NCI-H1417 treated with DMSO at 0.1 percent for 48 hours (cell line): Measurements from ENCODE around the gene THRAP3.
"Not testable (repeated sequence)": the region's sequence is repeated elsewhere in the genome, so short reads cannot be mapped to it uniquely, and the experiment has no call there.

Experiments
- DNase-seq: peaks from one replicate; lab custom pipeline; 2025; lab: John Stamatoyannopoulos, UW

THRAP3 gene

DNA sequence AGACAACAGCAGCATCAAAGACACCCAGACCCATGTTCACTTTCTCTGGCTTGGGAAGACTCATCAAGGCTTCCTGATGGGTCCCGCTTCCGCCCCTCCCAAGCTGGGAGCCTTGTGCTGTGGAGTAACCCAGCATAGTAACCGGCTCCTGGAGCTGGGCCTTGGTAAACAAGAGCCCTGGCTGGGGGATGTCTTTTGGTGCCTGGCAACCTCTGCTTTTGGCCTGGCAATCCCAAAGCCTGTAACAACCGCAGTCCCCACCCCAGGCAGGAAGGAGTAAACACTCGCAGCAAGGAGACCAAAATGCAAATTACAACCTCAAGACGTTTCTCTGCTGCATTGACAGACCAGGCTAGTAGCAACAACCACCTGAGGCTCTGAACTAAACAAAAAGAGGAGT lies 16.9 kb upstream of the THRAP3 start:
- DNase-seq = no peak

DNA sequence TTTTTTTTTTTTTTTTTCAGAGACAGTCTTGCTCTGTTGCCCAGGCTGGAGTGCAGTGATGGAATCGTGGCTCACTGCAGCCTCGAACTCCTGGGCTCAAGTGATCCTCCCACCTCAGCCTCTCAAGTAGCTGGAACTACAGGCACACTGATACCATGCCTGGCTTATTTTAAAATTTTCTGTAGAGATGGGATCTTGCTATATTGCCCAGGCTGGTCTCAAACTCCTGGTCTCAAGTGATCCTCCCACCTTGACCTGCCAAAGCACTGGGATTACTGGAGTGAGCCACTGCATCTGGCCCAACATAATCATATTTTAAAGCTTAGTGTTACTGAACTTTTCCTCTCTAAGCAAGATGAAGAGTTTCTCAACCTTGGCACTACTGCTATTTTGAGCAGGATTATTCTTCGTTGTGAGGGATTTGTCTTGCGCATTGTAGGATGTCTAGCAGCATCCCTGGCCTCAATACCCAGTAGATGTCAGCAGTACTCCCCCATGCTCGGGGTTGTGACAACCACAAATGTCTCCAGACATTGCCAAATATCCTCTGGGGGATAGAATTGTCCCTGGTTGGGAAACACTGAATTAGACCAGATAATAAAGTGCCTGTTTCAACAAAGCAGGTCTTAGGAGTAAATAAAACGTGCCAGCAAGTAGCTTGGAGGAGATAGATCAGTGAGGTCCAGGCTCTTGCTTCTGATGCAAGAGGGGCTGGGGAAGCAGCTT lies 15.1 kb upstream of the THRAP3 start:
- DNase-seq = no peak

- no peak for DNase-seq
These were observed 12.9 kb upstream of the THRAP3 start for GRCh38 chr1:36211307-36211706.

DNA sequence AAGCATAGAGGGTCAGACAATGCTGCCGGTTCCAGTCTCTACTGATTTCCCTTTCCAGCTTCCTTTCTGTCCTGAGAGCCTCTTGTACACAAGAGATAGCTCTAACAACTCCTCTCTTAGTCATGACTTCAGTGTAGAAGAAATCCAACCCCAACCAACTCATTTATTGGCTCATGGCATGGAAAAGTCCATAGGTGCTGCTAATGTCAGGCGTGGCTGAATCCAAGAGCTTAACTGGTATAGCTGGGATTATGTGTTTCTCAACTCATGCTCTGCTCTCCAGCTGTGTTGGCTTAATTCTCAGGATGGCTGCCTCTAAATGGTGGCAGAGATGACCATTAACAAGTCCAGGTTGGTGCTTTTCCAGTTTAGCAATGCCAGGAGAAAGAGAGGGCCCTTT lies 12.4 kb upstream of the THRAP3 start:
- DNase-seq = no peak

- no peak for DNase-seq
These were observed 11.5 kb upstream of the THRAP3 start for GRCh38 chr1:36212782-36213181.

DNA sequence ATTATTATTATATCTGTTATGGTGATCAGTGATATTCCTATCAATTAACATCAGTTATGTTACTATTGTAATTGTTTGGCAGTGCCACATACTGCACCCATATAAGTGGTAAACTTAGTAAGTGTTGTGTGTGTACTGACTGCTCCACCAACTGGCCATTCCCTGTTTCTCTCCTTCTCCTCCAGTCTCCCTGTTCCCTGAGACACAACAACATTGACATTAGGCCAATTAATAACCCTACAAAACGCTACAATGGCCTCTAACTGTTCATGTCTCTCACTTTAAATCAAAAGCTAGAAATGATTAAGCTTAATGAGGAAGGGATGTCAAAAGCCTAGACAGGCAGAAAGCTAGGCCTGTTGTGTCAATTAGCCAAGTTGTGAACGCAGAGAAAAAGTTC lies 6.6 kb upstream of the THRAP3 start:
- no peak for DNase-seq

GRCh38 chr1:36221901-36222300 lies 2.3 kb upstream of the THRAP3 start:
- DNase-seq = not testable (repeated sequence)

- DNase-seq = no peak
These were observed 1.5 kb upstream of the THRAP3 start for GRCh38 chr1:36222481-36223380.

DNA sequence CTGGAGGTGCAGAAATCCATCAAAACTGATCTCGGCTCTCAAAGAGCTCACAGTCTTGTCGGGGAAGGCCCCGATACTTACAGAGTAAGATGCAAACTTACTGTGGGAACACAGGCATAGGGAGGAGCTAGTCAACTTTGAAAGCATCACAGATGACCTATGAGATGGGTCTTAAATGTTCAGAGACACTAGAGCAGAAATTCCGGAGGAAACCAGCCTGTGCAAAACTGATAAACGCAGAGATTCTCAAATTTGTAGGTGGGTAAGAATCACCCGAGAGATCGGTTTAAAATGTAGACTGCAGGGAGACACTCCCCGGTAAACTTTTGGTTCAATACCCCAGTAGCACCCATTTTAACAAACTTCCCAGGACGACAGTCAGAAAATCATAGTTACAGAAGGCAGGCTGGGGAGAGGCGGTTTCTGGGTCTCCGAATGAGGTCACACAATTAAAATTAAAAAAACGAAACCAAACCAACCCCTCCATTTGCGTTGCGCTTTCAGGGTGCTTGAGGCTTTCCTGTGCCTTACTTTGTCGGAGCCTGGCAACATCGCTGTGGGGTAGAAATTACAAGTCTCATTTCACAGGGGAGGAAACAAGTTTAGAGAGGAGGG lies 755 bp upstream of the THRAP3 start:
- DNase-seq = no peak

GRCh38 chr1:36224537-36225282 lies 467 bp downstream of the THRAP3 start:
- DNase-seq = peak; percentile 26

GRCh38 chr1:36225283-36225899 lies 1.1 kb downstream of the THRAP3 start:
- DNase-seq = no peak

- DNase-seq = not testable (repeated sequence)
These were observed 6.0 kb downstream of the THRAP3 start for GRCh38 chr1:36230279-36230678.

DNA sequence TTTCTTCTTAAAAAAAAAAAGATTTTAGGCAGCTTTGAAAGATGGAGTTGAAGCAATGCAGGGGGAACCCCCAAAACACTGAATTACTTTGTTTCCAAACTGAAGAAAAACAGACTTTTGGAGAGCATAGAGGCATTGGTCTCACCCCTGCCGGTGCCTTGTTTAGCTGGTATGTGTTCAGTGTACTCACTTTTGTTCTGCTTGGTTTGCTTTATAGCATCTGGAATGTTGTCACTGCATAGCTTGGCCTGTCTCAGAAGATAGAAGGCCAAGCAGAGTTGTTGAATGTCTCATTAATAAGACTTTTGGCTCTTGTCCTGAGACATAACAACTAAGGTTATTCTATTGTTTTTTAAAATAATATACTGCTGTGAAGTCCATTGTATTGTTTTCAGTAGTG lies 6.9 kb downstream of the THRAP3 start:
- DNase-seq = no peak

DNA sequence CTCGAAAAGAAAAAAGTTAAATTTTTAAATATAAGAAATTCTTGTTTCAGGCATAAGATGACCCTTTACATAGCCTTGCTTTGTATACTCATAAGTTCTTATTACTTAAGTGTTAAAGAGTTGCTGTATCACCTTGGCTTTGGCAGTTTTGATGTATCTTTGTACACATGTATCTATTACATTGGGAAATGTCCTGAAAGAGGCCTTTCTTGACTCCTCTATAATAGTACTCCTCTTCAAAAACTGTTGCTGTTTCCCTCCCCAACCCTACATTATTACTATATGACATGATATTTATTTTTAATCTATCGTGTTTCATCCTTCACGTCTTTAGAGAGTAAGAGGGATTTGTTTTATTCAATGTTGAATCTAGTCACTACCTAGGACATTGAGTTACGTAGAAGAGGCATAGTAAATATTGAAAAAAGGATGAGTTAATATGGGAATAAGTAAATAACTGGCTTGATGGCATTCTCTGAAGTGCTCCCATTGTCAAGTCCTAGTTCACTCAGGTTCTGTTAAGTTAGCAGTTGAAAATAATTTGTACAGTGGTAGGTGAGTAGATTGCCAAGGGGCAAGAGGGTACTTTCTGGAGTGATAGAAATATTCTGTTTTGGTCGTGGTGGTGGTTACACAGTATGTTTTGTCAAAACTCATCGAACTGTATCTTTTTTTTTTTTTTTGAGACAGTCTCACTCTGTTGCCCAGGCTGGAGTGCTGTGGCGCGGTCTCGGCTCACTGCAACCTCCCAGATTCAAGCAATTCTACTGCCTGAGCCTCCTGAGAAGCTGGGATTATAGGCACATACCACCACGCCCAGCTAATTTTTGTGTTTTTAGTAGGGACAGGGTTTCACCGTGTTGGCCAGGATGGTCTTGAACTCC lies 8.2 kb downstream of the THRAP3 start:
- no peak for DNase-seq

DNA sequence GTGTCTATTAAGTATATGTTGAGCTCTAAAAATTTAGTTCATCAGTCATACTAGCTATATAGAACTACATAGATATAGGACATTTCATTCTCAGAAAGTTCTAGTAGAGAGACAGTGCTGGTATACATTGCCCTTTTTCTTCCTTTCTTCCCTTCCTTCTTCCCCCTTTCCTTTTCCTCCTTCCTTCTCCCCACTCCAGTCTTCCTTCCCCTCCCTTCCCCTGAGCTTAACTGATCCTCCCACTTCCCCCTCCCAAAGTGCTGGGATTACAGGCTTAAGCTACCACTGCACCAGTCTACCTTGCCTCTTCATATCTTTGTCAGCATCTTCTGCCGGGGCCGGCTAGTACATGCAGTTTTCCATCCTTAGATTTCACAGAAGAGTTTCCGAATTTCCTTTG lies 12.1 kb downstream of the THRAP3 start:
- no peak for DNase-seq

DNA sequence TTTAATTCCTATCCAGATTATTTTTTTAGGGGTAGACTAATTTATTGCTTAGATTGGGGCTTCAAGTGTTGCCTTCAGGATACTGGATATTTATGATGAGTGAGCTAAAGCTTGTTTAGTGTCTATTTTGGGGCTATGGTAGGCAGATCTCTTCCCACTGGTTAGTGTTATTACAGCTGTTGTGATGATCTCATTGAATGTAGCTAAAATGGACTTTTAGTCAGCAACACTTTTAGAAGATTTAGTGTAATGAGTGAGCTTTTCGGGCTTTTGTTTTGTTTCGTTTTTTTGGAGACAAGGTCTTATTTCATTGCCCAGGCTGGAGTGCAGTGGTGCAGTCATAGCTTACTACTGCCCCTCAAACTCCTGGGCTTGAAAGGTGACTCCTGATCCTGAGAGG lies 14.2 kb downstream of the THRAP3 start:
- DNase-seq = no peak

- DNase-seq = peak; percentile 16
These were observed 15.8 kb downstream of the THRAP3 start for GRCh38 chr1:36239941-36240637.

DNA sequence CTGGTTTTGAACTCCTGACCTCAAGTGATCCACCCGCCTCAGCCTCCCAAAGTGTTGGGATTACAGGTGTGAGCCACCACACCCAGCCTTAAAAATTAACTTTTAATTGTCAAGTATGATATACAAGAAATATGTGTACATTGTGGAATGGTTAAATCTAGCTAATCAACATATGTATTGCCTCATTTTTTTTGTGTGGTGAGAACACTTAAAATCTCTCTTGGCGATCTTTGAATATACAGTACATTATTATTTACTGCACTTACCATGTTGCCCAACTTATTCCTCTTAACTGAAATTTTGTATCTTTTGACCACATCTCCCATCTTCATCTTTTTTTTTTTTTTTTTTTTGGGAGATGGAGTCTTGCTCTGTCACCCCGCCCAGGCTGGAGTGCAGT lies 23.3 kb downstream of the THRAP3 start:
- DNase-seq = no peak

- DNase-seq = no peak
These were observed 24.1 kb downstream of the THRAP3 start for GRCh38 chr1:36248250-36248894.
